Activated T-helper 1 cell treated with anti-CD3 and anti-CD28 coated beads, Interleukin-12 subunit alpha, Interleukin-12 subunit beta, Interleukin-2, Interleukin-4 antibody, amounts not matched to agents 30 ng/mL and 10 ng/mL and 1 ng/mL, durations not matched to agents 14 hours and 24 hours and 36 hours (primary cell): ENCODE results near the gene SETMAR. TPM values are rescaled to one million over a fixed set of nuclear protein-coding genes. Genes with fewer than 3 reads are reported as not detected.

Experiments used
- DNase-seq: peaks from one replicate; pipeline ENCODE4 v3.0.0; 2021; ENCODE audit warnings: low spot score
- H3K27ac Mint-ChIP-seq: one replicate; pipeline ENCODE4 v1.8.0; 2021; ENCODE audit warnings: mild to moderate bottlenecking, mixed read lengths
- H3K27me3 Mint-ChIP-seq: one replicate; pipeline ENCODE4 v1.8.0; 2022; ENCODE audit warnings: mild to moderate bottlenecking, moderate library complexity, mixed read lengths; ENCODE audit not compliant: insufficient read depth
- H3K36me3 Mint-ChIP-seq: one replicate; pipeline ENCODE4 v1.8.0; 2021; ENCODE audit warnings: low read depth, mixed read lengths
- H3K4me1 Mint-ChIP-seq: one replicate; pipeline ENCODE4 v1.8.0; 2021; ENCODE audit warnings: low read depth, mixed read lengths
- H3K4me3 Mint-ChIP-seq: one replicate; pipeline ENCODE4 v1.8.0; 2021; ENCODE audit warnings: mild to moderate bottlenecking, moderate library complexity, mixed read lengths
- H3K9me3 Mint-ChIP-seq: one replicate; pipeline ENCODE4 v1.8.0; 2021; ENCODE audit warnings: mixed read lengths
- intact Hi-C: fragments of 100-400 bp; cut with micrococcal nuclease; formaldehyde crosslinking; loops from one replicate; pipeline ENCODE4 v1.15.1; 2024
- total RNA-seq: library from RNA; stranded (reverse); gene quantifications from 2 replicates; pipeline ENCODE4 v1.2.3, GENCODE V29; 2022

Gene SETMAR
- total RNA-seq, 1 donor from 2014 or later, result 18.7 TPM

DNA sequence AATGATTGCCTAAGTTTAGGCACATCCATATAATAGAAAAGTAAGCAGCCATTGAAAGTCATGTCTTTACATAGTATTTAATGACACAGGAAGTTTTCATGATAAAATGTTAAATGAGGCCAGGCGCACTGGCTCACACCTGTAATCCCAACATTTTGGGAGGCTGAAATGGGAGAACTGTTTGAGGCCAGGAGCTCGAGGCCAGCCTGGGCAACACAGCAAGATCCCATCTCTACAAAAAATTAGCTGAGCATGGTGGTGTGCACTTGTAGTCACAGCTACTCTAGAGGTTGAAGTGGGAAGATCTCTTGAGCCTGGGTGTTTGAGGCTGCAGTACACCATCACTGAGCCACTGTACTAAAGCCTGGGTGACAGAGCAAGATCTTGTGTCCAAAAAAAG, 59.4 kb downstream of the SETMAR start:
- intact Hi-C loops, result no loop called here
- Mint-ChIP-seq H3K9me3 (no peaks in the 10 kb centered on the region), H3K36me3 (no peaks in the 10 kb centered on the region), H3K4me3 (no peak overlapping the region), H3K27ac (no peak overlapping the region), H3K4me1 (no peaks in the 10 kb centered on the region), H3K27me3 (no peaks in the 10 kb centered on the region)
- no peak for DNase-seq

Other genes with a start within 250 kb of the SETMAR start
- gene SUMF1, start 163.9 kb downstream of the SETMAR start, total RNA-seq, result 6.1 and 7.0 TPM in 2 replicates
- gene ITPR1, start 190.0 kb downstream of the SETMAR start, total RNA-seq, result 108 and 113 TPM in 2 replicates